Gastrocnemius medialis (tissue), 4 donors: ENCODE measurements around the gene SIPA1.

Experiments used
- CTCF ChIP-seq, 5 experiments: fragments of 450-650 bp in 3 of 5; fragments of 200-600 bp in 2 of 5; sonication (generic) in 2 of 5; IDR thresholded peaks in 4 of 5; conservative IDR thresholded peaks in 1 of 5; 1 replicate in 4 of 5; 2 replicates in 1 of 5; pipeline ENCODE4 v1.5.1; 2016 to 2019; ENCODE audit warnings: antibody characterized with exemption in 5 of 5, mild to moderate bottlenecking in 3 of 5, moderate library complexity in 3 of 5
- POLR2A ChIP-seq, 2 donors: fragments of 450-650 bp; IDR thresholded peaks; one replicate each; pipeline ENCODE4 v1.6.1; 2017; ENCODE audit warnings: antibody characterized with exemption in 2 of 2, mild to moderate bottlenecking in 2 of 2, moderate library complexity in 2 of 2

- TF ChIP-seq CTCF (IDR thresholded peaks at IDR 0.05 in 4 of 5, conservative IDR thresholded peaks at IDR 0.05 in 1 of 5) (no peak), POLR2A (IDR thresholded peaks at IDR 0.05) (no peak)
Observed at GRCh38 chr11:65695459-65696241, 57.7 kb downstream of the SIPA1 start.
